K562 (cell line): ENCODE data around the gene COL4A2. TPM values are rescaled to one million over a fixed set of nuclear protein-coding genes. Genes with fewer than 3 reads are reported as not detected.

Source experiments
- ATAC-seq: fragments of 200-7000 bp; cut with Tn5 transposase; 3 replicates; pipeline ENCODE4 v1.9.1; 2020; ENCODE audit warnings: moderate library complexity
- BruUV-seq: library from RNA; stranded (reverse); fragments of 400-500 nt; replicated peaks from 2 replicates; lab custom pipeline; 2021; lab: Mats Ljungman, UMichigan
- CTCF ChIA-PET: fragments of 300-600 bp; formaldehyde crosslinking; extraction: SDS; loops from one replicate; lab custom pipeline; 2021; ENCODE audit warnings: low intra/inter-chr PET ratio; lab: Yijun Ruan, JAX
- POLR2A ChIA-PET: fragments of 300-600, 350-650 bp; sonication (Branson Sonifier 250); formaldehyde crosslinking; extraction: SDS; loops from one replicate; lab custom pipeline; 2021; ENCODE audit warnings: antibody characterized with exemption, inconsistent platforms; lab: Yijun Ruan, JAX
- DNase-seq, 4 experiments: peaks; one replicate each; pipeline versions ENCODE4 v3.0.0 to v3.0.0-alpha.2; 2011 to 2018; ENCODE audit warnings: low spot score in 3 of 4, mixed read lengths in 3 of 4; ENCODE audit errors: extremely low read depth in 1 of 4
- FAIRE-seq: peaks from 2 replicates; lab custom pipeline; 2011; peaks lifted over from hg19 to GRCh38; lab: Jason Lieb, UNC
- H2AFZ ChIP-seq: 2 replicates; pipeline ENCODE4 v1.6.0; 2011; ENCODE audit warnings: low read depth, low read length, control low read depth, inconsistent platforms
- H3K27ac ChIP-seq: fragments of 200-600 bp; 3 replicates; pipeline ENCODE4 v1.8.0; 2011; ENCODE audit warnings: low read depth, mild to moderate bottlenecking, control low read depth, inconsistent platforms, low read length, moderate library complexity, mixed read lengths; ENCODE audit errors: extremely low read depth
- H3K27me3 ChIP-seq, 2 experiments: fragments of 300-600 bp in 1 of 2; 2 replicates in 1 of 2; 3 replicates in 1 of 2; pipeline versions ENCODE4 v1.6.0 to v1.8.0; 2011; ENCODE audit warnings: inconsistent platforms in 2 of 2, low read length in 2 of 2, mild to moderate bottlenecking in 1 of 2, mixed read lengths in 1 of 2, moderate library complexity in 1 of 2; ENCODE audit not compliant: control insufficient read depth in 2 of 2, insufficient read depth in 2 of 2
- H3K36me3 ChIP-seq: fragments of 300-600 bp; 3 replicates; pipeline ENCODE4 v1.8.0; 2011; ENCODE audit warnings: mild to moderate bottlenecking, low read length, inconsistent platforms; ENCODE audit not compliant: control insufficient read depth, insufficient read depth
- H3K4me1 ChIP-seq, 2 experiments: fragments of 200-600 bp in 1 of 2; replicated peaks in 1 of 2; 2 replicates in 1 of 2; 3 replicates in 1 of 2; pipeline versions ENCODE4 v1.5.1 to v1.8.0; 2011; ENCODE audit warnings: inconsistent platforms in 2 of 2, low read length in 2 of 2, mild to moderate bottlenecking in 1 of 2, mixed read lengths in 1 of 2, moderate library complexity in 1 of 2; ENCODE audit not compliant: control insufficient read depth in 2 of 2, insufficient read depth in 2 of 2
- H3K4me2 ChIP-seq: 2 replicates; pipeline ENCODE4 v1.6.1; 2011; ENCODE audit warnings: low read length, control low read depth, inconsistent platforms, mixed read lengths; ENCODE audit not compliant: insufficient read depth
- H3K4me3 ChIP-seq: fragments of 200-600 bp; sonication (generic), shearing (Covaris generic); 2 replicates; pipeline ENCODE4 v1.5.1; 2016; ENCODE audit warnings: control low read depth, inconsistent platforms
- H3K79me2 ChIP-seq: fragments of 200-600 bp; 3 replicates; pipeline ENCODE4 v1.8.0; 2011; ENCODE audit warnings: low read length, inconsistent platforms; ENCODE audit not compliant: control insufficient read depth, insufficient read depth
- H3K9ac ChIP-seq, 2 experiments: 2 replicates each; pipeline versions ENCODE4 v1.6.0 to v1.6.1; 2011; ENCODE audit warnings: low read depth in 2 of 2, low read length in 2 of 2, control low read depth in 1 of 2, inconsistent platforms in 1 of 2, mild to moderate bottlenecking in 1 of 2, mixed read lengths in 1 of 2; ENCODE audit not compliant: insufficient read depth in 1 of 2
- H3K9me1 ChIP-seq: one replicate; pipeline ENCODE4 v1.6.0; 2011; ENCODE audit warnings: inconsistent platforms, mild to moderate bottlenecking, low read length, moderate library complexity; ENCODE audit not compliant: control insufficient read depth, insufficient read depth
- H3K9me3 ChIP-seq: replicated peaks from 2 replicates; pipeline ENCODE4 v1.5.1; 2011; ENCODE audit warnings: low read depth, low read length, inconsistent platforms; ENCODE audit not compliant: control insufficient read depth, insufficient read depth
- H4K20me1 ChIP-seq: replicated peaks from 2 replicates; pipeline ENCODE4 v1.6.1; 2011; ENCODE audit warnings: low read length, inconsistent platforms, mixed read lengths; ENCODE audit not compliant: control insufficient read depth, insufficient read depth
- MAX ChIP-seq: sonication (generic); formaldehyde crosslinking; IDR thresholded peaks from 2 replicates; pipeline ENCODE4 v1.9.0; 2022; ENCODE audit warnings: mild to moderate bottlenecking, missing genetic modification reagents
- NR1H2 ChIP-seq: sonication (generic); formaldehyde crosslinking; IDR thresholded peaks from 2 replicates; pipeline ENCODE4 v1.4.0; 2020; ENCODE audit warnings: mild to moderate bottlenecking, missing genetic modification reagents
- PHB2 ChIP-seq: fragments of 450-650 bp; IDR thresholded peaks from 2 replicates; pipeline ENCODE4 v1.6.1; 2017; ENCODE audit warnings: low read depth
- RAD51 ChIP-seq: fragments of 450-650 bp; IDR thresholded peaks from 2 replicates; pipeline ENCODE4 v1.7.1; 2016; ENCODE audit warnings: low read depth, mild to moderate bottlenecking, borderline replicate concordance
- ZNF740 ChIP-seq, 3 experiments: fragments of 200-800 bp in 1 of 3; sonication (Bioruptor generic) in 1 of 3; sonication (generic) in 1 of 3; formaldehyde crosslinking in 1 of 3; IDR thresholded peaks; 2 replicates each; pipeline versions ENCODE4 v1.6.1 to v1.8.0; 2016 to 2022; ENCODE audit warnings: mild to moderate bottlenecking in 2 of 3, missing compliant biosample characterization in 2 of 3, missing genetic modification characterization in 2 of 3, missing genetic modification reagents in 1 of 3
- WGBS: fragments of 100-300 bp; shearing (Covaris generic); methylation state at CpG from one replicate; pipeline ENCODE4 v1.1.6; 2016; ENCODE audit warnings: low coverage, mixed read lengths; ENCODE audit not compliant: insufficient coverage; ENCODE audit errors: missing lambda C conversion rate; 5-methylcytosine and 5-hydroxymethylcytosine counted together
- in situ Hi-C: fragments of 300-500 bp; cut with MboI; formaldehyde crosslinking; loops from 4 replicates; pipeline ENCODE4 v1.15.0; 2018; ENCODE audit warnings: inconsistent platforms, mixed read lengths
- intact Hi-C: fragments of 100-400 bp; cut with micrococcal nuclease; formaldehyde crosslinking; loops from 2 replicates; pipeline ENCODE4 v1.14.2; 2022
- polyA plus RNA-seq, 8 experiments: library from polyadenylated mRNA; depleted of rRNA in 4 of 8; stranded (reverse) in 5 of 8; unstranded in 3 of 8; fragments of >200 nt; fragmentation: Nextera tagmentation in 2 of 8; fragmentation: Illumina TruSeq in 1 of 8; extraction: Ambion mirVana in 2 of 8; extraction: Trizol in 1 of 8; gene quantifications; 2 replicates each; pipeline versions ENCODE4 v1.2.1 to v1.2.3, GENCODE V29; 2011 to 2014; ENCODE audit warnings: inconsistent platforms in 1 of 8, missing spikeins in 1 of 8
- total RNA-seq, 7 experiments: library from RNA; depleted of rRNA in 6 of 7; stranded (reverse); fragments of >200 nt in 6 of 7; fragmentation: Illumina TruSeq in 2 of 7; extraction: Trizol in 2 of 7; gene quantifications; 2 replicates each; pipeline versions ENCODE4 v1.2.1 to v1.2.3, GENCODE V29; 2011 to 2021; ENCODE audit warnings: low replicate concordance in 1 of 7
- TF ChIP-seq, protein P1 (sequence below): fragments of 450-650 bp; formaldehyde crosslinking; IDR thresholded peaks from 2 replicates; pipeline ENCODE4 v1.4.0; 2020; ENCODE audit warnings: mild to moderate bottlenecking, mixed read lengths
- TF ChIP-seq, protein P2 (sequence below): sonication (generic); formaldehyde crosslinking; IDR thresholded peaks from 2 replicates; pipeline ENCODE4 v1.9.0; 2022; ENCODE audit warnings: mild to moderate bottlenecking, missing genetic modification reagents
- TF ChIP-seq, protein P3 (sequence below): sonication (generic); formaldehyde crosslinking; IDR thresholded peaks from 2 replicates; pipeline ENCODE4 v1.5.0; 2020; ENCODE audit warnings: missing genetic modification reagents

COL4A2 gene
- total and polyA plus RNA-seq, 9 of the 15 experiments (the other 6 are each of a cell fraction or from before 2014, with no cell fraction given), result 0.13 to 15.2 (median 8.1) TPM

GRCh38 chr13:110438211-110438610 lies 131.1 kb downstream of the COL4A2 start:
- DNase-seq (peak in 3 of 4 experiments; percentile 10 to 12 (median 11)), FAIRE-seq (no peak), ATAC-seq (peak; percentile 53; the same call in 2 of the 3 replicates)
- no peak overlapping the region for H3K4me3 ChIP-seq
- BruUV-seq, result no TSS peak
- no peak overlapping the region for H3K4me2 ChIP-seq
- peaks cover 0 to 6% of the 10 kb centered on the region in 2 experiments; a peak in 1 of 5 replicates for H3K4me1 ChIP-seq
- no peak overlapping the region for H2AFZ ChIP-seq
- H3K27me3 ChIP-seq, result peaks cover 32 to 56% of the 10 kb centered on the region in 2 experiments
- POLR2A ChIA-PET, result no interaction called here
- H3K36me3 ChIP-seq, result no peaks in the 10 kb centered on the region
- no peaks in the 10 kb centered on the region for H4K20me1 ChIP-seq
- WGBS, result 6% methylated on average over 9 of the region's 19 CpGs
- no peak overlapping the region for H3K27ac ChIP-seq
- no peak overlapping the region for H3K9ac ChIP-seq
- in situ Hi-C loops (no loop called here), intact Hi-C loops (no loop called here)
- H3K9me3 ChIP-seq, result no peaks in the 10 kb centered on the region
- H3K79me2 ChIP-seq, result no peaks in the 10 kb centered on the region
- no peaks in the 10 kb centered on the region for H3K9me1 ChIP-seq
- CTCF ChIA-PET, result no interaction called here
- TF ChIP-seq, protein P1, sequence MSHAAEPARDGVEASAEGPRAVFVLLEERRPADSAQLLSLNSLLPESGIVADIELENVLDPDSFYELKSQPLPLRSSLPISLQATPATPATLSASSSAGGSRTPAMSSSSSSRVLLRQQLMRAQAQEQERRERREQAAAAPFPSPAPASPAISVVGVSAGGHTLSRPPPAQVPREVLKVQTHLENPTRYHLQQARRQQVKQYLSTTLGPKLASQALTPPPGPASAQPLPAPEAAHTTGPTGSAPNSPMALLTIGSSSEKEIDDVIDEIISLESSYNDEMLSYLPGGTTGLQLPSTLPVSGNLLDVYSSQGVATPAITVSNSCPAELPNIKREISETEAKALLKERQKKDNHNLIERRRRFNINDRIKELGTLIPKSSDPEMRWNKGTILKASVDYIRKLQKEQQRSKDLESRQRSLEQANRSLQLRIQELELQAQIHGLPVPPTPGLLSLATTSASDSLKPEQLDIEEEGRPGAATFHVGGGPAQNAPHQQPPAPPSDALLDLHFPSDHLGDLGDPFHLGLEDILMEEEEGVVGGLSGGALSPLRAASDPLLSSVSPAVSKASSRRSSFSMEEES (CRISPR knock-in tag), result peak; percentile 70
- no peak for TF ChIP-seq ZNF740 (CRISPR knock-in tag; IDR thresholded peaks at IDR 0.05)
- TF ChIP-seq ZNF740 (tag; IDR thresholded peaks at IDR 0.05), result no peak
- TF ChIP-seq, protein P2, sequence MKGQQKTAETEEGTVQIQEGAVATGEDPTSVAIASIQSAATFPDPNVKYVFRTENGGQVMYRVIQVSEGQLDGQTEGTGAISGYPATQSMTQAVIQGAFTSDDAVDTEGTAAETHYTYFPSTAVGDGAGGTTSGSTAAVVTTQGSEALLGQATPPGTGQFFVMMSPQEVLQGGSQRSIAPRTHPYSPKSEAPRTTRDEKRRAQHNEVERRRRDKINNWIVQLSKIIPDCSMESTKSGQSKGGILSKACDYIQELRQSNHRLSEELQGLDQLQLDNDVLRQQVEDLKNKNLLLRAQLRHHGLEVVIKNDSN (CRISPR knock-in tag), result 0 out of 2 replicates have a peak, but pooled peaks have one; percentile 35
- peak; percentile 42; the same call in 1 of the 2 replicates for TF ChIP-seq RAD51
- TF ChIP-seq MAX (CRISPR knock-in tag), result peak; percentile 39; the same call in 1 of the 2 replicates
- TF ChIP-seq PHB2, result no peak
- TF ChIP-seq NR1H2 (CRISPR knock-in tag), result no peak
- TF ChIP-seq, protein P3, sequence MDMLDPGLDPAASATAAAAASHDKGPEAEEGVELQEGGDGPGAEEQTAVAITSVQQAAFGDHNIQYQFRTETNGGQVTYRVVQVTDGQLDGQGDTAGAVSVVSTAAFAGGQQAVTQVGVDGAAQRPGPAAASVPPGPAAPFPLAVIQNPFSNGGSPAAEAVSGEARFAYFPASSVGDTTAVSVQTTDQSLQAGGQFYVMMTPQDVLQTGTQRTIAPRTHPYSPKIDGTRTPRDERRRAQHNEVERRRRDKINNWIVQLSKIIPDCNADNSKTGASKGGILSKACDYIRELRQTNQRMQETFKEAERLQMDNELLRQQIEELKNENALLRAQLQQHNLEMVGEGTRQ, result 0 out of 2 replicates have a peak, but pooled peaks have one; percentile 2
